Hypothalamus (tissue), 51 donors: ENCODE results near the gene PPM1L.
A peak's percentile ranks its signal among the peaks of the same experiment; 100 is the strongest.
"Not testable (repeated sequence)": the region's sequence is repeated elsewhere in the genome, so short reads cannot be mapped to it uniquely, and the experiment has no call there.

Experiments used
- DNase-seq, 51 donors: peaks; one replicate each; lab custom pipeline; 2025; lab: John Stamatoyannopoulos, UW

Gene PPM1L

GRCh38 chr3:160755776-160756304 lies at the start of gene PPM1L:
TSS of gene PPM1L (plus strand) at chr3:160756231.
- DNase-seq: peak in 43 of 51 donors; percentile 14 to 92 (median 58)

- DNase-seq: peak in 22 of 51 donors; percentile 0 to 61 (median 12)
These were observed 48.7 kb upstream of the PPM1L start for GRCh38 chr3:160707187-160707794.

- no peak for DNase-seq
These were observed 46.4 kb upstream of the PPM1L start for GRCh38 chr3:160709477-160710182.

- not testable (repeated sequence) for DNase-seq
These were observed 42.9 kb upstream of the PPM1L start for GRCh38 chr3:160713144-160713543.

GRCh38 chr3:160719710-160720109 lies 36.3 kb upstream of the PPM1L start:
- no peak for DNase-seq

- DNase-seq: no peak
These were observed 35.8 kb upstream of the PPM1L start for GRCh38 chr3:160720123-160720746.

- no peak for DNase-seq
These were observed 33.7 kb upstream of the PPM1L start for GRCh38 chr3:160722331-160722730.

GRCh38 chr3:160725338-160725737 lies 30.7 kb upstream of the PPM1L start:
- DNase-seq: no peak

GRCh38 chr3:160735826-160736225 lies 20.2 kb upstream of the PPM1L start:
- DNase-seq: no peak

GRCh38 chr3:160738048-160738447 lies 18.0 kb upstream of the PPM1L start:
- no peak for DNase-seq

GRCh38 chr3:160739079-160739478 lies 17.0 kb upstream of the PPM1L start:
- DNase-seq: no peak

GRCh38 chr3:160746976-160747375 lies 9.1 kb upstream of the PPM1L start:
- no peak for DNase-seq

- DNase-seq: no peak
These were observed 8.6 kb upstream of the PPM1L start for GRCh38 chr3:160747422-160747821.

GRCh38 chr3:160748231-160748630 lies 7.8 kb upstream of the PPM1L start:
- DNase-seq: no peak

- no peak for DNase-seq
These were observed 7.2 kb upstream of the PPM1L start for GRCh38 chr3:160748787-160749186.

GRCh38 chr3:160753953-160754352 lies 2.1 kb upstream of the PPM1L start:
- DNase-seq: no peak

GRCh38 chr3:160754371-160754854 lies 1.6 kb upstream of the PPM1L start:
- peak in 30 of 51 donors; percentile 19 to 86 (median 52) for DNase-seq

- DNase-seq: peak; percentile 72 to 98 (median 93)
These were observed 930 bp upstream of the PPM1L start for GRCh38 chr3:160754855-160755747.

- DNase-seq: peak in 18 of 51 donors; percentile 4 to 57 (median 18)
These were observed 1.4 kb downstream of the PPM1L start for GRCh38 chr3:160757233-160758106.
